Calu3 (cell line): ENCODE data around the gene GMPS. TPM values are rescaled to one million over a fixed set of nuclear protein-coding genes. Genes with fewer than 3 reads are reported as not detected.
"Not testable (repeated sequence)": the region's sequence is repeated elsewhere in the genome, so short reads cannot be mapped to it uniquely, and the experiment has no call there.

Source experiments
- BruUV-seq: library from RNA; stranded (reverse); fragments of 400-500 nt; replicated peaks from 2 replicates; lab custom pipeline; 2021; lab: Mats Ljungman, UMichigan
- CTCF ChIA-PET: fragments of 300-600 bp; sonication (Branson Sonifier 250); formaldehyde crosslinking; loops from one replicate; lab custom pipeline; 2022; ENCODE audit warnings: antibody characterized with exemption; lab: Charles Lee
- DNase-seq: peaks from one replicate; pipeline ENCODE4 v3.0.0; 2022
- H3K27ac Mint-ChIP-seq: one replicate; pipeline ENCODE4 v1.8.0; 2022; ENCODE audit warnings: mixed read lengths; ENCODE audit not compliant: unreplicated experiment
- H3K27me3 Mint-ChIP-seq: one replicate; pipeline ENCODE4 v1.8.0; 2022; ENCODE audit warnings: mixed read lengths; ENCODE audit not compliant: unreplicated experiment
- H3K36me3 Mint-ChIP-seq: one replicate; pipeline ENCODE4 v1.8.0; 2022; ENCODE audit warnings: mild to moderate bottlenecking, moderate library complexity, mixed read lengths; ENCODE audit not compliant: insufficient read depth, unreplicated experiment
- H3K4me1 Mint-ChIP-seq: one replicate; pipeline ENCODE4 v1.8.0; 2022; ENCODE audit warnings: mild to moderate bottlenecking, low read depth, mixed read lengths; ENCODE audit not compliant: unreplicated experiment
- H3K4me3 Mint-ChIP-seq: one replicate; pipeline ENCODE4 v1.8.0; 2022; ENCODE audit warnings: mild to moderate bottlenecking, low read depth, moderate library complexity, mixed read lengths; ENCODE audit not compliant: unreplicated experiment
- H3K9me3 Mint-ChIP-seq: one replicate; pipeline ENCODE4 v1.8.0; 2022; ENCODE audit warnings: low read depth, mixed read lengths; ENCODE audit not compliant: unreplicated experiment
- intact Hi-C: fragments of 100-400 bp; cut with micrococcal nuclease; formaldehyde crosslinking; loops from one replicate; pipeline ENCODE4 v1.10.0; 2022; ENCODE audit not compliant: unreplicated experiment
- total RNA-seq: library from RNA; stranded (reverse); gene quantifications from 2 replicates; pipeline ENCODE4 v1.2.3, GENCODE V29; 2022
- TF ChIP-seq, protein P1 (sequence below): fragments of 200-600 bp; IDR thresholded peaks from one replicate; pipeline ENCODE4 v1.8.0; 2022; ENCODE audit warnings: antibody characterized with exemption; ENCODE audit not compliant: unreplicated experiment

The GMPS gene
- total RNA-seq, 1 experiment from 2014 or later, result 194 TPM

- Mint-ChIP-seq H3K36me3 (peaks cover 28% of the 10 kb centered on the region), H3K27ac (no peak overlapping the region), H3K9me3 (no peaks in the 10 kb centered on the region), H3K4me3 (no peak overlapping the region), H3K4me1 (peaks cover 72% of the 10 kb centered on the region), H3K27me3 (no peaks in the 10 kb centered on the region)
- TF ChIP-seq, protein P1, sequence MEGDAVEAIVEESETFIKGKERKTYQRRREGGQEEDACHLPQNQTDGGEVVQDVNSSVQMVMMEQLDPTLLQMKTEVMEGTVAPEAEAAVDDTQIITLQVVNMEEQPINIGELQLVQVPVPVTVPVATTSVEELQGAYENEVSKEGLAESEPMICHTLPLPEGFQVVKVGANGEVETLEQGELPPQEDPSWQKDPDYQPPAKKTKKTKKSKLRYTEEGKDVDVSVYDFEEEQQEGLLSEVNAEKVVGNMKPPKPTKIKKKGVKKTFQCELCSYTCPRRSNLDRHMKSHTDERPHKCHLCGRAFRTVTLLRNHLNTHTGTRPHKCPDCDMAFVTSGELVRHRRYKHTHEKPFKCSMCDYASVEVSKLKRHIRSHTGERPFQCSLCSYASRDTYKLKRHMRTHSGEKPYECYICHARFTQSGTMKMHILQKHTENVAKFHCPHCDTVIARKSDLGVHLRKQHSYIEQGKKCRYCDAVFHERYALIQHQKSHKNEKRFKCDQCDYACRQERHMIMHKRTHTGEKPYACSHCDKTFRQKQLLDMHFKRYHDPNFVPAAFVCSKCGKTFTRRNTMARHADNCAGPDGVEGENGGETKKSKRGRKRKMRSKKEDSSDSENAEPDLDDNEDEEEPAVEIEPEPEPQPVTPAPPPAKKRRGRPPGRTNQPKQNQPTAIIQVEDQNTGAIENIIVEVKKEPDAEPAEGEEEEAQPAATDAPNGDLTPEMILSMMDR, result no peak
- no peak for DNase-seq
- intact Hi-C loops, result no loop called here
- BruUV-seq, result no TSS peak
- CTCF ChIA-PET, result no interaction called here
Observed at GRCh38 chr3:155876503-155876902, 6.1 kb downstream of the GMPS start.

GRCh38 chr3:155880286-155880685, 9.8 kb downstream of the GMPS start:
- TF ChIP-seq, protein P1, result no peak
- Mint-ChIP-seq H3K9me3 (no peaks in the 10 kb centered on the region), H3K4me1 (peaks cover 61% of the 10 kb centered on the region), H3K27me3 (no peaks in the 10 kb centered on the region), H3K27ac (no peak overlapping the region), H3K36me3 (peaks cover 8% of the 10 kb centered on the region), H3K4me3 (no peak overlapping the region)
- intact Hi-C loops, result no loop called here
- CTCF ChIA-PET, result no interaction called here
- no peak for DNase-seq
- no TSS peak for BruUV-seq

DNA sequence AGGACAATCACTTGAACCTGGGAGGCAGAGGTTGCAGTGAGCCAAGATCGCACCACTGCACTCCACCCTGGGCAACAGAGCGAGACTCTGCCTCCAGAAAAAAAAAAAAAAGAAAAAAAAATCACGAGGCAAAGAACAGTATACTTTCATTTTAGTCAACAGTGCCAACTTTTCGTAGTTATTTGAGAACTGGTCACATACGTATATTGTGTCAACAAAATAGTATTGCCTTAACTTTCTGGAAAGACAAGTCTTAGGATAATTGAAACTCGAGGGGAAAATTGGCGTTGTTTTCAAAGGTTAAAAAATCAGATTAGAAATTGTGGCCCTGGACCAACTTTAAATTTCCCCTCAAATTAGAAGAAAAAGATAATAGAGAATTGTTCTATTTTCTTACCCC, 13.8 kb downstream of the GMPS start:
- Mint-ChIP-seq H3K4me3 (no peak overlapping the region), H3K27ac (no peak overlapping the region), H3K27me3 (no peaks in the 10 kb centered on the region), H3K4me1 (peaks cover 54% of the 10 kb centered on the region), H3K9me3 (no peaks in the 10 kb centered on the region), H3K36me3 (no peaks in the 10 kb centered on the region)
- TF ChIP-seq, protein P1, result no peak
- BruUV-seq, result no TSS peak
- DNase-seq, result no peak
- intact Hi-C loops, result no loop called here
- CTCF ChIA-PET, result no interaction called here

DNA sequence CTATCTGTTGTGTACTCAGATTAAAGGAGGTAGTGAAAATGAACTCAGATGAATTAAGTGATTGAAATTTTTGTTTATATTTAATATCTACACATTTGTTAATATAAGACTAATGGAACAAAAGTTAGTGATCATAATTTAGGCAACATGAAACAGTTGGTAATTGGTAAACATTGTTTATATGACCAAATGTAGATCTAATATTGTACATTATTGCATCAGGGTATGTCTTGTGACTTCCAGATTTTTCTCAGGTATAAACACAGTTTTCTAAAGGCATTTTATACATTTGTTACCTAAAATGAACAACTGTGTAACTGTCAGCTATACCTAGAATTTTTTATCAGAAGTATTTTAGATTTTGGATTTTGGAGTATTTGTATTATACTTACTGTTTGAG, 14.8 kb downstream of the GMPS start:
- no peak overlapping the region for H3K27ac Mint-ChIP-seq
- no peak overlapping the region for H3K4me3 Mint-ChIP-seq
- no TSS peak for BruUV-seq
- H3K36me3 Mint-ChIP-seq, result no peaks in the 10 kb centered on the region
- no peak for DNase-seq
- no peaks in the 10 kb centered on the region for H3K27me3 Mint-ChIP-seq
- H3K4me1 Mint-ChIP-seq, result peaks cover 56% of the 10 kb centered on the region
- intact Hi-C loops, result no loop called here
- CTCF ChIA-PET, result no interaction called here
- H3K9me3 Mint-ChIP-seq, result no peaks in the 10 kb centered on the region
- TF ChIP-seq, protein P1, result no peak

DNA sequence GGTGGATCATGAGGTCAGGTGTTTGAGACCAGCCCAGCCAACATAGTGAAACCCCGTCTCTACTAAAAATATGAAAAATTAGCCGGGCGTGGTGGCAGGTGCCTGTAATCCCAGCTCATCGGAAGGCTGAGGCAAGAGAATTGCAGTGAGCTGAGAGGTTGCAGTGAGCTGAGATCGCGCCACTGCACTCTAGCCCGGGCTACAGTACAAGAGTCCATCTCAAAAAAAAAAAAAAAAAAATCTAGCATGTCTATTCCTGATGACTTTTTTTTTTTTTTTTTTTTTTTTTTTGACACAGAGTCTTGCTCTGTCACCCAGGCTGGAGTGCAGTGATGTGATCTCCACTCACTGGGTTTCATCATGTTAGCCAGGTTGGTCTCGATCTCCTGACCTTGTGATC, 15.9 kb downstream of the GMPS start:
- H3K4me3 Mint-ChIP-seq, BruUV-seq, DNase-seq, H3K9me3 Mint-ChIP-seq, H3K36me3 Mint-ChIP-seq, CTCF ChIA-PET, intact Hi-C loops, H3K27me3 Mint-ChIP-seq, H3K27ac Mint-ChIP-seq: not testable (repeated sequence)
- H3K4me1 Mint-ChIP-seq, result peaks cover 59% of the 10 kb centered on the region
